ENCODE measurements around the gene APOE.

DNA sequence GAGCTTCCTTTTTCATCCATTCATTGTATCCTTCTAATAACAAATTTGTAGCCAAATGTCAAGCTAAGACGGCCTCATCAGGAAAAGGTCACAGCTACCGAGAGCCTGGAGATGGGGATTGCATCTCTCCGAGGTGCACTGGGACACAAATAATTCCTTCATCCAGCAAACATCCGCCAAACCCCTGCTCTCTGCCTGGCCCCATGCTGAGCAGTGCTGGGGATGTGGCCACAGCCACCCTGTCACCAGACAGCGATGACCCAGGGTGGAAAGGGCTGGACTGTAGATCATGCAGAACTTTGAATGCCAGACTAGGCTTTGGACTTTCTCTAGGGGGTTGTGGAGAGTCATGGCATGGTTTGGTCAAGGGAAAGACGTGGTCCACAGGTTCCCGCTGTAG, 12.7 kb upstream of the APOE start:
- TF ChIP-seq, protein P1, sequence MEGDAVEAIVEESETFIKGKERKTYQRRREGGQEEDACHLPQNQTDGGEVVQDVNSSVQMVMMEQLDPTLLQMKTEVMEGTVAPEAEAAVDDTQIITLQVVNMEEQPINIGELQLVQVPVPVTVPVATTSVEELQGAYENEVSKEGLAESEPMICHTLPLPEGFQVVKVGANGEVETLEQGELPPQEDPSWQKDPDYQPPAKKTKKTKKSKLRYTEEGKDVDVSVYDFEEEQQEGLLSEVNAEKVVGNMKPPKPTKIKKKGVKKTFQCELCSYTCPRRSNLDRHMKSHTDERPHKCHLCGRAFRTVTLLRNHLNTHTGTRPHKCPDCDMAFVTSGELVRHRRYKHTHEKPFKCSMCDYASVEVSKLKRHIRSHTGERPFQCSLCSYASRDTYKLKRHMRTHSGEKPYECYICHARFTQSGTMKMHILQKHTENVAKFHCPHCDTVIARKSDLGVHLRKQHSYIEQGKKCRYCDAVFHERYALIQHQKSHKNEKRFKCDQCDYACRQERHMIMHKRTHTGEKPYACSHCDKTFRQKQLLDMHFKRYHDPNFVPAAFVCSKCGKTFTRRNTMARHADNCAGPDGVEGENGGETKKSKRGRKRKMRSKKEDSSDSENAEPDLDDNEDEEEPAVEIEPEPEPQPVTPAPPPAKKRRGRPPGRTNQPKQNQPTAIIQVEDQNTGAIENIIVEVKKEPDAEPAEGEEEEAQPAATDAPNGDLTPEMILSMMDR (IDR thresholded peaks at IDR 0.05; ENCODE audit: low read depth, low read length), result no peak
- no peak for TF ChIP-seq EZH2phosphoT487 (IDR thresholded peaks at IDR 0.05; ENCODE audit: low read depth)
